ENCODE data around the gene ACTL7A. TPM values are rescaled to one million over a fixed set of nuclear protein-coding genes. Genes with fewer than 3 reads are reported as not detected.
A peak's percentile ranks its signal among the peaks of the same experiment; 100 is the strongest.
"Not testable (repeated sequence)": the region's sequence is repeated elsewhere in the genome, so short reads cannot be mapped to it uniquely, and the experiment has no call there.

Gene ACTL7A
- total RNA-seq, 3 donors from 2014 or later, result not detected

GRCh38 chr9:108882052-108882888, 20.2 kb downstream of the ACTL7A start:
- no peak overlapping the region for H3K4me3 Mint-ChIP-seq
- ATAC-seq (no peak), DNase-seq (no peak)
- no peaks in the 10 kb centered on the region for H3K27me3 Mint-ChIP-seq (ENCODE audit: low read depth)
- H3K4me1 Mint-ChIP-seq (ENCODE audit: low read depth), result peaks cover 15% of the 10 kb centered on the region
- H3K9me3 Mint-ChIP-seq, result no peaks in the 10 kb centered on the region
- peaks cover 59% of the 10 kb centered on the region for H3K36me3 Mint-ChIP-seq (ENCODE audit: insufficient read depth)

- H3K9me3 Mint-ChIP-seq, result no peaks in the 10 kb centered on the region
- ATAC-seq (no peak), DNase-seq (no peak)
- no peak overlapping the region for H3K4me3 Mint-ChIP-seq
- H3K36me3 Mint-ChIP-seq (ENCODE audit: insufficient read depth), result peaks cover 55% of the 10 kb centered on the region
- no peaks in the 10 kb centered on the region for H3K27me3 Mint-ChIP-seq (ENCODE audit: low read depth)
- H3K4me1 Mint-ChIP-seq (ENCODE audit: low read depth), result peaks cover 15% of the 10 kb centered on the region
Observed at GRCh38 chr9:108883085-108883484, 21.0 kb downstream of the ACTL7A start.

- Mint-ChIP-seq H3K27me3 (ENCODE audit: low read depth) (no peaks in the 10 kb centered on the region), H3K4me1 (ENCODE audit: low read depth) (peaks cover 15% of the 10 kb centered on the region), H3K36me3 (ENCODE audit: insufficient read depth) (peaks cover 43% of the 10 kb centered on the region), H3K9me3 (no peaks in the 10 kb centered on the region), H3K4me3 (no peak overlapping the region)
- ATAC-seq, result no peak
- DNase-seq, result no peak
Observed at GRCh38 chr9:108884701-108885100, 22.6 kb downstream of the ACTL7A start.

- Mint-ChIP-seq H3K4me1 (ENCODE audit: low read depth) (peaks cover 15% of the 10 kb centered on the region), H3K9me3 (no peaks in the 10 kb centered on the region), H3K27me3 (ENCODE audit: low read depth) (no peaks in the 10 kb centered on the region), H3K36me3 (ENCODE audit: insufficient read depth) (peaks cover 42% of the 10 kb centered on the region), H3K4me3 (no peak overlapping the region)
- ATAC-seq (peak; percentile 99 to 100), DNase-seq (peak; percentile 18)
Observed at GRCh38 chr9:108885643-108886348, 23.7 kb downstream of the ACTL7A start.

- DNase-seq; H3K27me3 Mint-ChIP-seq (ENCODE audit: low read depth); ATAC-seq; H3K4me3 Mint-ChIP-seq; H3K9me3 Mint-ChIP-seq: not testable (repeated sequence)
- Mint-ChIP-seq H3K4me1 (ENCODE audit: low read depth) (peaks cover 15% of the 10 kb centered on the region), H3K36me3 (ENCODE audit: insufficient read depth) (peaks cover 49% of the 10 kb centered on the region)
Observed at GRCh38 chr9:108886594-108887271, 24.7 kb downstream of the ACTL7A start.

GRCh38 chr9:108889649-108890067, 27.6 kb downstream of the ACTL7A start:
- H3K4me3 Mint-ChIP-seq, result no peak overlapping the region
- no peaks in the 10 kb centered on the region for H3K27me3 Mint-ChIP-seq (ENCODE audit: low read depth)
- ATAC-seq, result no peak
- H3K4me1 Mint-ChIP-seq (ENCODE audit: low read depth), result peaks cover 15% of the 10 kb centered on the region
- H3K9me3 Mint-ChIP-seq, result no peaks in the 10 kb centered on the region
- peaks cover 57% of the 10 kb centered on the region for H3K36me3 Mint-ChIP-seq (ENCODE audit: insufficient read depth)
- DNase-seq, result no peak

GRCh38 chr9:108894225-108894997, 32.3 kb downstream of the ACTL7A start:
- no peaks in the 10 kb centered on the region for H3K4me1 Mint-ChIP-seq (ENCODE audit: low read depth)
- H3K9me3 Mint-ChIP-seq, result no peaks in the 10 kb centered on the region
- no peak for DNase-seq
- H3K4me3 Mint-ChIP-seq, result no peak overlapping the region
- no peak for ATAC-seq
- H3K27me3 Mint-ChIP-seq (ENCODE audit: low read depth), result no peaks in the 10 kb centered on the region
- peaks cover 66% of the 10 kb centered on the region for H3K36me3 Mint-ChIP-seq (ENCODE audit: insufficient read depth)

- Mint-ChIP-seq H3K9me3 (no peaks in the 10 kb centered on the region), H3K36me3 (ENCODE audit: insufficient read depth) (peaks cover 63% of the 10 kb centered on the region), H3K27me3 (ENCODE audit: low read depth) (no peaks in the 10 kb centered on the region), H3K4me3 (no peak overlapping the region), H3K4me1 (ENCODE audit: low read depth) (no peaks in the 10 kb centered on the region)
- DNase-seq, result no peak
- ATAC-seq, result no peak
Observed at GRCh38 chr9:108897324-108898096, 35.4 kb downstream of the ACTL7A start.

GRCh38 chr9:108899023-108899695, 37.1 kb downstream of the ACTL7A start:
- not testable (repeated sequence) for H3K4me3 Mint-ChIP-seq; H3K4me1 Mint-ChIP-seq (ENCODE audit: low read depth); H3K27me3 Mint-ChIP-seq (ENCODE audit: low read depth); H3K9me3 Mint-ChIP-seq; ATAC-seq; DNase-seq
- H3K36me3 Mint-ChIP-seq (ENCODE audit: insufficient read depth), result peaks cover 68% of the 10 kb centered on the region

- Mint-ChIP-seq H3K9me3 (no peaks in the 10 kb centered on the region), H3K4me3 (no peak overlapping the region), H3K4me1 (ENCODE audit: low read depth) (no peaks in the 10 kb centered on the region), H3K36me3 (ENCODE audit: insufficient read depth) (peaks cover 68% of the 10 kb centered on the region), H3K27me3 (ENCODE audit: low read depth) (no peaks in the 10 kb centered on the region)
- no peak for DNase-seq
- ATAC-seq, result no peak
Observed at GRCh38 chr9:108900176-108900575, 38.1 kb downstream of the ACTL7A start.

GRCh38 chr9:108903420-108904103, 41.5 kb downstream of the ACTL7A start:
- Mint-ChIP-seq H3K4me1 (ENCODE audit: low read depth) (no peaks in the 10 kb centered on the region), H3K9me3 (no peaks in the 10 kb centered on the region), H3K36me3 (ENCODE audit: insufficient read depth) (peaks cover 64% of the 10 kb centered on the region), H3K4me3 (no peak overlapping the region), H3K27me3 (ENCODE audit: low read depth) (no peaks in the 10 kb centered on the region)
- ATAC-seq, result no peak
- no peak for DNase-seq

- H3K36me3 Mint-ChIP-seq (ENCODE audit: insufficient read depth), result peaks cover 64% of the 10 kb centered on the region
- ATAC-seq, result no peak
- no peak overlapping the region for H3K4me3 Mint-ChIP-seq
- no peak for DNase-seq
- H3K9me3 Mint-ChIP-seq, result no peaks in the 10 kb centered on the region
- H3K4me1 Mint-ChIP-seq (ENCODE audit: low read depth), result no peaks in the 10 kb centered on the region
- no peaks in the 10 kb centered on the region for H3K27me3 Mint-ChIP-seq (ENCODE audit: low read depth)
Observed at GRCh38 chr9:108904161-108904560, 42.1 kb downstream of the ACTL7A start.

Measured in activated T-cell treated with anti-CD3 and anti-CD28 coated beads, Interleukin-2, amount 50 U/mL, for 4 hours (primary cell).